SK-N-SH treated with all-trans-retinoic acid at 6 μM for 48 hours (cell line): ENCODE measurements around the gene MRPL41.

Experiments used
- BACH2 ChIP-seq: fragments of 250-450 bp; sonication (Bioruptor Pico); IDR thresholded peaks from 2 replicates; pipeline ENCODE4 v1.9.0; 2021; ENCODE audit warnings: mild to moderate bottlenecking, borderline replicate concordance
- CSDC2 ChIP-seq: fragments of 250-450 bp; sonication (Bioruptor Pico); IDR thresholded peaks from 2 replicates; pipeline ENCODE4 v1.5.0; 2020; ENCODE audit warnings: mild to moderate bottlenecking, moderate library complexity
- ESRRG ChIP-seq: fragments of 250-450 bp; sonication (Bioruptor Pico); IDR thresholded peaks from 2 replicates; pipeline ENCODE4 v1.6.1; 2021; ENCODE audit warnings: mild to moderate bottlenecking
- GLIS3 ChIP-seq: fragments of 250-450 bp; sonication (Bioruptor Pico); IDR thresholded peaks from 2 replicates; pipeline ENCODE4 v1.5.0; 2020; ENCODE audit warnings: mild to moderate bottlenecking, moderate library complexity
- ISL1 ChIP-seq: fragments of 250-450 bp; sonication (Bioruptor Pico); IDR thresholded peaks from 2 replicates; pipeline ENCODE4 v2.1.2; 2022; ENCODE audit warnings: mild to moderate bottlenecking, moderate library complexity
- OSR1 ChIP-seq: fragments of 250-450 bp; sonication (Bioruptor Pico); IDR thresholded peaks from 2 replicates; pipeline ENCODE4 v1.8.0; 2022; ENCODE audit warnings: moderate library complexity, mild to moderate bottlenecking, inconsistent platforms
- PATZ1 ChIP-seq: fragments of 250-450 bp; sonication (Bioruptor Pico); IDR thresholded peaks from 2 replicates; pipeline ENCODE4 v1.8.0; 2020; ENCODE audit warnings: mild to moderate bottlenecking, moderate library complexity, borderline replicate concordance
- PPARA ChIP-seq: fragments of 250-450 bp; sonication (Bioruptor Pico); IDR thresholded peaks from 2 replicates; pipeline ENCODE4 v1.5.0; 2020; ENCODE audit warnings: mild to moderate bottlenecking, borderline replicate concordance
- RARB ChIP-seq: fragments of 250-450 bp; sonication (Bioruptor Pico); IDR thresholded peaks from 2 replicates; pipeline ENCODE4 v1.8.0; 2021; ENCODE audit warnings: mild to moderate bottlenecking, moderate library complexity
- TCF4 ChIP-seq: fragments of 250-450 bp; sonication (Bioruptor Pico); IDR thresholded peaks from 2 replicates; pipeline ENCODE4 v1.8.0; 2021; ENCODE audit warnings: mild to moderate bottlenecking, moderate library complexity, borderline replicate concordance
- TOX ChIP-seq: fragments of 250-450 bp; sonication (Bioruptor Pico); IDR thresholded peaks from 2 replicates; pipeline ENCODE4 v1.8.0; 2021; ENCODE audit warnings: mild to moderate bottlenecking, moderate library complexity, borderline replicate concordance
- ZC3H10 ChIP-seq: fragments of 250-450 bp; sonication (Bioruptor Pico); IDR thresholded peaks from 2 replicates; pipeline ENCODE4 v1.5.1; 2021; ENCODE audit warnings: mild to moderate bottlenecking, moderate library complexity
- ZNF70 ChIP-seq: fragments of 450-650 bp; formaldehyde crosslinking; IDR thresholded peaks from 2 replicates; pipeline ENCODE4 v1.5.0; 2020; ENCODE audit warnings: mild to moderate bottlenecking, moderate library complexity
- ZNF8 ChIP-seq: fragments of 450-650 bp; formaldehyde crosslinking; IDR thresholded peaks from 2 replicates; pipeline ENCODE4 v1.5.0; 2020; ENCODE audit warnings: mild to moderate bottlenecking, moderate library complexity

The MRPL41 gene

DNA sequence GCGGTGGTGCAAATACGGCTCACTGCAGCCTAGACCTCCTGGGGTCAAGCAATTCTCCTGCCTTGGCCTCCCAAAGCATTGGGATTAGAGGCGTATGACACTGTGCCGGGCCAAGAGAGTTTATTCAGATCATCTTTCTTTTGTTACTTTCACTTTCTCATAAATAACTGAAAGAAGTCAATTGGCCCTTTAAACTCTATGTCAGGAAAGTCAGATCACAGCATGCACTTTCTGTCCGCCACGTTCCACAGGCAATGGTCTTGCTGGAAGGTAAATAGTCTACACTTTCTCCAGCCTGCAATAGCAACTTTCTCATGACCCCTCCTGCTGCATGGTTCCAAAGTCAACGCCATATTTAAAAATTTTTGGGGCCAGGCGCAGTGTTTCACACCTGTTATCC is 47.3 kb downstream of the MRPL41 start (continued):
- TF ChIP-seq PATZ1 (CRISPR knock-in tag) (no peak), GLIS3 (CRISPR knock-in tag) (no peak), CSDC2 (no peak), ZNF8 (no peak), RARB (CRISPR knock-in tag) (no peak), ISL1 (CRISPR knock-in tag) (no peak), ZNF70 (CRISPR knock-in tag) (no peak), ZC3H10 (CRISPR knock-in tag) (no peak), BACH2 (CRISPR knock-in tag) (no peak), OSR1 (CRISPR knock-in tag) (no peak), TCF4 (CRISPR knock-in tag) (no peak), PPARA (CRISPR knock-in tag) (no peak), ESRRG (CRISPR knock-in tag) (no peak), TOX (CRISPR knock-in tag) (no peak)
